ENCODE measurements around the gene PPP2R5C.

Gene PPP2R5C

DNA sequence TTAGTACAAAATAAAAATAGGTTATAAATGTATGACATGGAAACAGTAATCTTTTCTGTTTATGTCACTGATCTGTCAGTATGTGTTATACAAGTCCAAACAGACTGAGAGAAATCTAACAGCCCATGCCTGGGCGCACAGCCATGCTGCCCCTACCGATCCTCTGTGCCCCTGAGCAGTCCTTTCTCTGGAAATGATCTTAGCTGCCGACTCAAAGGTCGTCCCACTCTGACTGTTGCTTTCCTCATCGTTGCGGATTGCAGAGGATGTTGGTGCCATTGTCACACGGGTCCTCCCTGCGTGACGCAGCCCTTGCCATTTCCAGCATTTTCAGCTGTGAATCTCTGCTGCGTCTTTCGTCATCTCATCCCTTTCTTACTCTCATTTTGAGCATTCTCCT lies 119.9 kb downstream of the PPP2R5C start:
- no peaks in the 10 kb centered on the region for H3K4me1 ChIP-seq (ENCODE audit: insufficient read depth, low read length)
- no peak overlapping the region for H3K9ac ChIP-seq (ENCODE audit: low read depth, low read length)
- no peaks in the 10 kb centered on the region for H3K9me3 ChIP-seq (ENCODE audit: insufficient read depth, low read depth, low read length)
- 94% methylated on average over 11 of the region's 11 CpGs for WGBS
- no peak overlapping the region for H3K27ac ChIP-seq (ENCODE audit: low read depth, low read length)
- peaks cover 26% of the 10 kb centered on the region for H3K36me3 ChIP-seq (ENCODE audit: insufficient read depth, low read length)
- H3K4me3 ChIP-seq (ENCODE audit: low read length), result no peak overlapping the region
- no peaks in the 10 kb centered on the region for H3K27me3 ChIP-seq (ENCODE audit: insufficient read depth, low read length)

DNA sequence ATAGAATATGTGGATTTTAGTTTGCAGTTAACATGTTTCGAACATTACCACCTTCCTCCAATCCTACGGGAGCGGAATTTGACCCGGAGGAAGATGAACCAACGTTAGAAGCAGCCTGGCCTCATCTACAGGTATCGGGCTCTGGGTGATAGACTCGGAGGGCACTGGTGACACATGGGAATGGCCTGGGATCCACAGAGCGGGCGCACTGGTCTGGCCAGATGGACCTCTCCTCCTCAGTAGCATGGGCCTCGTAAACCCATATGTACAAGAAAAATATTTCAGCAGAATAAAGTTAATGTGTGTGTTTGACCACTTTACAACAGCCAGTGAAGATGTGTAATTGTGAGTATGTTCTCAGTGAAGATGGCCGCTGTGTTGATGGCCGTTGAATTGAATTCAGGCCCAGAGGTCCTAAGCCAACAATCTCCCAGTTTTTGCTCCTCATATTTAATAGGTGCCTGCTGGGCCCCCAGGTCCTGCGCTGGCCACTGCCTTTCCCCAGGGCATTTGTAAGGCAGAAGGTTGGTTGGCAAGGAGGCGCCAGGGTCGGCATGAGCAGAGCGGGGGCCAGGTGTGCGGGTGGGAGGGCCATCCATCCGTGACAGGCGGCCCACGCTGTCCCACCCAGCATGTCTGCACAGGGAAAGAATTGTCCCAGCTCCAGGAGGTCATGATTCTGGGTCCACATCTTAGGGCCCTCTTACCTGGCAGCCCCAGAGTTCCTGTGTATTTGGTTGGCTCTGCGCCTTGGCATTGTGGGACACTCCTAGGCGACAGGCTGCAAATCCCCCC lies 120.8 kb downstream of the PPP2R5C start:
- Histone ChIP-seq H3K27ac (ENCODE audit: low read depth, low read length) (no peak overlapping the region), H3K9me3 (ENCODE audit: insufficient read depth, low read depth, low read length) (no peaks in the 10 kb centered on the region), H3K4me3 (ENCODE audit: low read length) (no peak overlapping the region), H3K36me3 (ENCODE audit: insufficient read depth, low read length) (peaks cover 26% of the 10 kb centered on the region), H3K9ac (ENCODE audit: low read depth, low read length) (no peak overlapping the region), H3K4me1 (ENCODE audit: insufficient read depth, low read length) (no peaks in the 10 kb centered on the region), H3K27me3 (ENCODE audit: insufficient read depth, low read length) (no peaks in the 10 kb centered on the region)
- WGBS, result 96% methylated on average over 21 of the region's 22 CpGs

DNA sequence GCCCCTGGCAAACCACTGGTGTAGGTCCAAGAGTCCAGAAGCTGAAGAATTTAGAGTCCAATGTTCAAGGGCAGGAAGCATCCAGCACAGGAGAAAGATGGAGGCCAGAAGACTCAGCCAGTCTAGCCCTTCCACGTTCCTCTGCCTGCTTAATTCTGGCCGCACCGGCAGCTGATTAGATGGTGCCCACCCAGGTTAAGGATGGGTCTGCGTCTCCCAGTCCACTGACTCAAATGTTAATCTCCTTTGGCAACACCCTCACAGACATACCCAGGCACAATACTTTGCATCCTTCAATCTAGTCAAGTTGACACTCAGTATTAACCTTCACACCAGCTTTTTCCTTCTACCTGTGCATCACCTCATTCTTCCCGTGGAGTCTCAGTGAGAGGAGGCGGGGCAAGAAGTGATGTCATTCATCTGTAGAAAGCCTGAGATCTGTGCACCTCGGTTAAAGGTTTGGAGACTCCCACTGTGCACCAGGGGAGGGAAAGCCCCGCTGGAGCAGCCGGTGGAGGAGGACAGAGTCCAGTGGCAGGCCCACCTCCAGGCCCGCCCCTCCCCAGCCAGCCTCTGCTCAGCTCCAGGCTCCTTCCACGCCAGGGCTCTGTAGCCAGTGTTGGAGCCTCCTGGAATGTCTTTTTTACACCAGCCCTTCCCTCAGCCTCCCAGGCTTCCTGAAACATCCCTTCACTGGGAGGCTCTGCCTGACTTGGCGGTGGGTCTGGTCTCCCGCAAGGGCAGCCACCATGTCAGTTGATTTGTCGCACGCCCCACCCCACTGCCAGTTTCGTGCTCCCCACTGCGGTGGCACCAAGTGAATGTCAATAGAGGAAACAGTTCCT lies 122.8 kb downstream of the PPP2R5C start:
- no peaks in the 10 kb centered on the region for H3K27me3 ChIP-seq (ENCODE audit: insufficient read depth, low read length)
- H3K27ac ChIP-seq (ENCODE audit: low read depth, low read length), result no peak overlapping the region
- H3K36me3 ChIP-seq (ENCODE audit: insufficient read depth, low read length), result peaks cover 29% of the 10 kb centered on the region
- no peak overlapping the region for H3K4me3 ChIP-seq (ENCODE audit: low read length)
- H3K9me3 ChIP-seq (ENCODE audit: insufficient read depth, low read depth, low read length), result no peaks in the 10 kb centered on the region
- WGBS, result 93% methylated on average over 17 of the region's 17 CpGs
- H3K9ac ChIP-seq (ENCODE audit: low read depth, low read length), result no peak overlapping the region
- no peaks in the 10 kb centered on the region for H3K4me1 ChIP-seq (ENCODE audit: insufficient read depth, low read length)

DNA sequence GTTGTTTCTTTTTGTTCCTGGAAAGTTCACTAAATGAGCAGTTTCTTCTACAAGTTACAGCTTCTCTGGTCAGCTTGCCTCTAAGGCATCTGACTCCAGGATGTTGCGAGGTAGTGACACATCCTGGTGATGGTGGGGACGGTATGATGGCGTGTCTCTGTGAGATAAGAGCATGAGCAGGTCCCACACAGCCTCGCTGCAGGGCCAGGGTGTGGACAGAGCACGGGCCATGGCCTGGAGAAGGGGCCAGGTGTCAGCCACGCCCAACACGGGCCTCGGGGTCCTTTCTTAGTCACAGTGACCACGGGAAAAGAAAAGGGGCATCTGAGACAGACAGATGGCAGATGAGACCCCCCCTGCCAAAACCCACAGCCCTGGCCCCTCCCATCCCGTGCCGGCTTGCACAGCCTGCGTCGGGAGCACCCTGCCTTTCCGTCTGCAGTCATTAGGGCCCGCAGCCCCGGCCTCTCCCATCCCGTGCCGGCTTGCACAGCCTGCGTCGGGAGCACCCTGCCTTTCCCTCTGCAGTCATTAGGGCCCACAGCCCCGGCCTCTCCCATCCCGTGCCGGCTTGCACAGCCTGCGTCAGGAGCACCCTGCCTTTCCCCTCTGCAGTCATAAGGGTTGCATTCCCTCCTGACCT lies 123.5 kb downstream of the PPP2R5C start:
- H3K4me1 ChIP-seq (ENCODE audit: insufficient read depth, low read length), result no peaks in the 10 kb centered on the region
- 94% methylated on average over 24 of the region's 24 CpGs for WGBS
- H3K9ac ChIP-seq (ENCODE audit: low read depth, low read length), result no peak overlapping the region
- peaks cover 31% of the 10 kb centered on the region for H3K36me3 ChIP-seq (ENCODE audit: insufficient read depth, low read length)
- no peak overlapping the region for H3K27ac ChIP-seq (ENCODE audit: low read depth, low read length)
- no peaks in the 10 kb centered on the region for H3K9me3 ChIP-seq (ENCODE audit: insufficient read depth, low read depth, low read length)
- no peak overlapping the region for H3K4me3 ChIP-seq (ENCODE audit: low read length)
- no peaks in the 10 kb centered on the region for H3K27me3 ChIP-seq (ENCODE audit: insufficient read depth, low read length)

DNA sequence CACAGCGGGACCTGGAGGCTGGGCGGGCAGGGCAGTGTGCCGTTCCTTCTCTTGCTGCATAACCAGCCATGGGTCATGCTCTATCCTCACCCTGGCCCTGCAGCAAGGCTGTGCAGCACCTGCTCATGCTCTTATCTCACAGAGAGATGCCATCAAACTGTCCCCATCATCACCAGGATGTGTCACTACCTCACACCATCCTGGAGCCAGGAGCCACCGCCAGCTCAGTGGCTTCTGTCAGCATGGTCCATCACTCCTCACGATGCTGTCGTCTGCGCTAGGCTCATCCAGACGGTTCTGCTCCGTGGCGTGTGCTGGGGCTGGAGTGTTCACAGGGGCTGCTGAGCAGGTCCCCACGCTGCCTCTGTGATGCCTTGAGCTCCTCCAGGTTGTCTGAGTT lies 125.7 kb downstream of the PPP2R5C start:
- no peaks in the 10 kb centered on the region for H3K4me1 ChIP-seq (ENCODE audit: insufficient read depth, low read length)
- H3K36me3 ChIP-seq (ENCODE audit: insufficient read depth, low read length), result peaks cover 35% of the 10 kb centered on the region
- no peaks in the 10 kb centered on the region for H3K27me3 ChIP-seq (ENCODE audit: insufficient read depth, low read length)
- H3K9ac ChIP-seq (ENCODE audit: low read depth, low read length), result no peak overlapping the region
- H3K27ac ChIP-seq (ENCODE audit: low read depth, low read length), result no peak overlapping the region
- 94% methylated on average over 11 of the region's 11 CpGs for WGBS
- no peaks in the 10 kb centered on the region for H3K9me3 ChIP-seq (ENCODE audit: insufficient read depth, low read depth, low read length)
- H3K4me3 ChIP-seq (ENCODE audit: low read length), result no peak overlapping the region

DNA sequence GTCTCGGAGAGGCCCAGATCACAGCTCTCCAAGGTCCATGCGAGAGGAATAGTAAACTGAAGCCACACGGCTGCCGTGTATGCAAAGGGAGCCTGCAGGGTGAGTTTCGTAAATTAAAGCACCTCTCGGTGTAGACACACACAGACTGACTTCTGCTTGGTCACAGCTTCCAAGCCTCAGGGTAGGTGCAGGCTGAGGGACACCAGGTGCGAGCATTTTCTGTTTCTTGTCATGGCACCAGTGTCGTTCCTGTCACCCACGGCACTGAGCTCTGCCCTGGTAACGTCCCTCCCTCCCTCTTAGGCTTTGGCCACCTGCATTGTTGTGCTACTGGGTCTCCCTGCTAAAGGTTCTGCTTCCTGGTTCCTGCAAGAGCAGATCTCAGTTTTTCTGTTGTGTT lies 126.7 kb downstream of the PPP2R5C start:
- Histone ChIP-seq H3K27me3 (ENCODE audit: insufficient read depth, low read length) (no peaks in the 10 kb centered on the region), H3K9ac (ENCODE audit: low read depth, low read length) (no peak overlapping the region), H3K4me3 (ENCODE audit: low read length) (no peak overlapping the region), H3K36me3 (ENCODE audit: insufficient read depth, low read length) (peaks cover 41% of the 10 kb centered on the region), H3K4me1 (ENCODE audit: insufficient read depth, low read length) (no peaks in the 10 kb centered on the region), H3K9me3 (ENCODE audit: insufficient read depth, low read depth, low read length) (no peaks in the 10 kb centered on the region), H3K27ac (ENCODE audit: low read depth, low read length) (no peak overlapping the region)
- 91% methylated on average over 10 of the region's 10 CpGs for WGBS

DNA sequence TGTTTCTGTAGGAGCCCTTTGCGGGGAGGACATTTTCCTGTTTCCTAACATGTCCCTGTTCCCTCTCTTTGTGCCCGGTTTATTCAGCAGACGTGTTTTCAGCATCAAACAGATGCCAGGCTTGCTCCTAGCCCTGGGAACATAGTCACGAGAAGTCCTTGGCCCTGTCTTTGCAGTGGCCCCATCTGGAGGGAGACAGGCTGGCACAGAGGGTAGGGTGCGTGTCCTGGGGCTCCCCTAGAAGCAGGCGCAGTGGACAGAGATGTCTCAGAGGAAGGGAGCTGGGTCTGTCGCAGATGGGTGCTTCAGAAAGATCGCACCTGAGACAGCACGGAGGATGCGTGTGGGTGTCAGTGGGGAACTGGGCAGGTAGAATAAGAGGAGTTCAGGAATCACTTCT lies 127.9 kb downstream of the PPP2R5C start:
- Histone ChIP-seq H3K36me3 (ENCODE audit: insufficient read depth, low read length) (peaks cover 38% of the 10 kb centered on the region), H3K4me1 (ENCODE audit: insufficient read depth, low read length) (no peaks in the 10 kb centered on the region), H3K27me3 (ENCODE audit: insufficient read depth, low read length) (no peaks in the 10 kb centered on the region), H3K9me3 (ENCODE audit: insufficient read depth, low read depth, low read length) (no peaks in the 10 kb centered on the region), H3K9ac (ENCODE audit: low read depth, low read length) (no peak overlapping the region), H3K4me3 (ENCODE audit: low read length) (no peak overlapping the region), H3K27ac (ENCODE audit: low read depth, low read length) (no peak overlapping the region)
- 96% methylated on average over 10 of the region's 10 CpGs for WGBS

DNA sequence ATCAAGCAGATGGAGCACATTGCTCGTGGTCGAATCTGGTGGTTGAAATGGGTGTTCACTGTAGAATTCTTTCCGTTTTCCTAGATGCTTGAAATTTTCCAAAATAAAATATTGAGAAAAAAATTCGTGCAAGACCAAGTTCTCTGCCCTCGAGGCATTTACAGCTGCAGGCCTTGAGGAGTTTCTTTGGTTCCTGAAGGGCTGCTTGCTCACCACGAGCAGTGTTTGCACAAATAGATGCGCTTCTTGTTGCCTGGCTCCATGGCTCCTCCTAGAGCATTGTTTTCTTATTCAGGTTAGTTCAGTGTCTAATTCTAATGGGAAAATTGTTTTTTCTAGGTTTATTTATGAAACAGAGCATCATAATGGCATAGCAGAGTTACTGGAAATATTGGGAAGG lies 128.4 kb downstream of the PPP2R5C start:
- WGBS, result 85% methylated on average over 7 of the region's 7 CpGs
- H3K36me3 ChIP-seq (ENCODE audit: insufficient read depth, low read length), result peaks cover 38% of the 10 kb centered on the region

DNA sequence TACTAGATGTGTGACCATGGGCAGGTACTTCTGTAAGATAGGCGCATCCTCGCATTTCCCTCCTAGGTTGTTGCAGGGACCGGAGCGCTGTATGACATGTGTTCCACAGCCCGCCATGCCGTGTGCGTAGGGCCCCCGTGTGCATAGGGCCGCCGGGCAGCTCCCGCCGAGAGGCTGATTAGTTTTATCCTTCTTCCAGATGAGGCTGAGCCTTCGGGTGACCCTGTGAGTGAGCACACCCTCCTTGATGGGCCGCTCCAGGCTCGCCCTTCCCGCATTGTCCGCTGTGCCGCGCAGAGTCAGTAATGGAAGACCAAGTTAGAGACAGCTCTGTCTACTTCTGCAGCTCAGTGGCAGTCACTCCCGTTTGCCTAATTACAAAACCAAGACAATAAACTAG lies 130.0 kb downstream of the PPP2R5C start:
- H3K27me3 ChIP-seq (ENCODE audit: insufficient read depth, low read length), result no peaks in the 10 kb centered on the region
- peaks cover 44% of the 10 kb centered on the region for H3K36me3 ChIP-seq (ENCODE audit: insufficient read depth, low read length)
- H3K4me1 ChIP-seq (ENCODE audit: insufficient read depth, low read length), result no peaks in the 10 kb centered on the region
- H3K9me3 ChIP-seq (ENCODE audit: insufficient read depth, low read depth, low read length), result no peaks in the 10 kb centered on the region
- no peak overlapping the region for H3K4me3 ChIP-seq (ENCODE audit: low read length)
- no peak overlapping the region for H3K27ac ChIP-seq (ENCODE audit: low read depth, low read length)
- no peak overlapping the region for H3K9ac ChIP-seq (ENCODE audit: low read depth, low read length)
- 92% methylated on average over 20 of the region's 20 CpGs for WGBS

More for the DNA sequence above, 128.4 kb downstream of the PPP2R5C start:
- Histone ChIP-seq H3K9me3 (ENCODE audit: insufficient read depth, low read depth, low read length) (no peaks in the 10 kb centered on the region), H3K27ac (ENCODE audit: low read depth, low read length) (no peak overlapping the region), H3K4me3 (ENCODE audit: low read length) (no peak overlapping the region), H3K27me3 (ENCODE audit: insufficient read depth, low read length) (no peaks in the 10 kb centered on the region), H3K4me1 (ENCODE audit: insufficient read depth, low read length) (no peaks in the 10 kb centered on the region), H3K9ac (ENCODE audit: low read depth, low read length) (no peak overlapping the region)

DNA sequence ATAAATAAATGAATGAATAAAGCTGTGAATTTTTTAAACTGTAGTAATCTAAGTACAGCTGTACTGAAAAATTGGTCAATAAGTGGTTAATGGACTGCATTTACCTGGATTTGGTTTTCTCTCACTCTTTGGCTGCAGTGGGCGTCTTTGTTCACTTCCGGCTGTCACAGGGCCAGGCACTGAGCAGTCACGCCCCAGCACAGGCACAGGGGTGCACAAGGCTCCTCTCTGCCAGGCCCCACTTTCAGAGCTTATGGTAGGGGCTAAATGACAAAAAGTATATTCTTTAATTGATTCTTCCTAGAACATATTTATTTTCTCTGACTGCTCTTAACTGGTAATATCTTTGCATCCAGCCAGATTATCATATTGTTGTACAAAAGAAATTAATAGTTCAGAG lies 132.2 kb downstream of the PPP2R5C start:
- no peaks in the 10 kb centered on the region for H3K9me3 ChIP-seq (ENCODE audit: insufficient read depth, low read depth, low read length)
- 95% methylated on average over 3 of the region's 3 CpGs for WGBS
- H3K27ac ChIP-seq (ENCODE audit: low read depth, low read length), result no peak overlapping the region
- no peak overlapping the region for H3K9ac ChIP-seq (ENCODE audit: low read depth, low read length)
- H3K4me3 ChIP-seq (ENCODE audit: low read length), result no peak overlapping the region
- H3K4me1 ChIP-seq (ENCODE audit: insufficient read depth, low read length), result no peaks in the 10 kb centered on the region
- H3K36me3 ChIP-seq (ENCODE audit: insufficient read depth, low read length), result peaks cover 63% of the 10 kb centered on the region
- H3K27me3 ChIP-seq (ENCODE audit: insufficient read depth, low read length), result no peaks in the 10 kb centered on the region

All from HUES64 (cell line).